Upper lobe of left lung (tissue), 6 donors: ENCODE results near the gene SSRP1. TPM values are rescaled to one million over a fixed set of nuclear protein-coding genes. Genes with fewer than 3 reads are reported as not detected.

ENCODE experiments used
- ATAC-seq, 2 donors: fragments of 200-7000 bp; cut with Tn5 transposase; one replicate each; pipeline ENCODE4 v1.9.1; 2022; ENCODE audit warnings: mild to moderate bottlenecking in 2 of 2, moderate library complexity in 2 of 2; ENCODE audit not compliant: low FRiP score in 2 of 2
- DNase-seq, 2 donors: peaks; one replicate each; pipeline ENCODE4 v3.0.0-alpha.2; 2019 to 2020
- H3K27ac ChIP-seq, 4 donors: fragments of 200-600 bp; sonication (generic); one replicate each; pipeline ENCODE4 v1.5.1; 2016 to 2019
- H3K27me3 ChIP-seq, 4 donors: fragments of 200-600 bp; sonication (generic); one replicate each; pipeline ENCODE4 v1.5.1; 2017 to 2019
- H3K36me3 ChIP-seq, 4 donors: fragments of 200-600 bp; sonication (generic); one replicate each; pipeline ENCODE4 v1.5.1; 2016 to 2019
- H3K4me1 ChIP-seq, 4 donors: fragments of 200-600 bp; sonication (generic); one replicate each; pipeline ENCODE4 v1.5.1; 2018 to 2019
- H3K4me3 ChIP-seq, 4 donors: fragments of 200-600 bp; sonication (generic); one replicate each; pipeline ENCODE4 v1.5.1; 2017 to 2019; ENCODE audit warnings: mild to moderate bottlenecking in 2 of 4, moderate library complexity in 1 of 4
- H3K9me3 ChIP-seq, 4 donors: fragments of 200-600 bp; sonication (generic); one replicate each; pipeline ENCODE4 v1.5.1; 2018 to 2019
- EP300 ChIP-seq, 4 donors: sonication (generic); formaldehyde crosslinking; IDR thresholded peaks; one replicate each; pipeline ENCODE4 v1.5.1; 2017; ENCODE audit warnings: antibody characterized with exemption in 4 of 4, control low read depth in 2 of 4
- POLR2A ChIP-seq, 4 donors: fragments of 450-650 bp; IDR thresholded peaks; one replicate each; pipeline ENCODE4 v1.5.1; 2016 to 2017; ENCODE audit warnings: antibody characterized with exemption in 4 of 4, mild to moderate bottlenecking in 2 of 4
- POLR2AphosphoS5 ChIP-seq, 2 donors: sonication (generic); formaldehyde crosslinking; IDR thresholded peaks; one replicate each; pipeline ENCODE4 v1.5.1; 2017; ENCODE audit warnings: antibody characterized with exemption in 2 of 2
- WGBS, 2 donors: methylation state at CpG; one replicate each; pipeline ENCODE4 v1.1.5; 2017 to 2018; 5-methylcytosine and 5-hydroxymethylcytosine counted together
- total RNA-seq, 6 donors: library from RNA; depleted of rRNA in 4 of 6; stranded (reverse); fragments of >200 nt in 4 of 6; gene quantifications; one replicate each; pipeline versions ENCODE4 v1.1.0 to v1.2.1, GENCODE V29; 2016 to 2021
- TF ChIP-seq, protein P1 (sequence below), 6 experiments: fragments of 450-650 bp in 4 of 6; fragments of 200-600 bp in 2 of 6; sonication (generic) in 2 of 6; IDR thresholded peaks; one replicate each; pipeline ENCODE4 v1.5.1; 2016 to 2019; ENCODE audit warnings: antibody characterized with exemption in 6 of 6
- donor health status: DM: no; HTN: no; CAD: no; lungs with moderate emphysema.
- donor health status: DM: no; HTN: yes; CAD: no; lungs with severe emphysema.

Gene SSRP1
- total RNA-seq, 6 donors from 2014 or later: 48.2 to 89.6 (median 65.5) TPM

DNA sequence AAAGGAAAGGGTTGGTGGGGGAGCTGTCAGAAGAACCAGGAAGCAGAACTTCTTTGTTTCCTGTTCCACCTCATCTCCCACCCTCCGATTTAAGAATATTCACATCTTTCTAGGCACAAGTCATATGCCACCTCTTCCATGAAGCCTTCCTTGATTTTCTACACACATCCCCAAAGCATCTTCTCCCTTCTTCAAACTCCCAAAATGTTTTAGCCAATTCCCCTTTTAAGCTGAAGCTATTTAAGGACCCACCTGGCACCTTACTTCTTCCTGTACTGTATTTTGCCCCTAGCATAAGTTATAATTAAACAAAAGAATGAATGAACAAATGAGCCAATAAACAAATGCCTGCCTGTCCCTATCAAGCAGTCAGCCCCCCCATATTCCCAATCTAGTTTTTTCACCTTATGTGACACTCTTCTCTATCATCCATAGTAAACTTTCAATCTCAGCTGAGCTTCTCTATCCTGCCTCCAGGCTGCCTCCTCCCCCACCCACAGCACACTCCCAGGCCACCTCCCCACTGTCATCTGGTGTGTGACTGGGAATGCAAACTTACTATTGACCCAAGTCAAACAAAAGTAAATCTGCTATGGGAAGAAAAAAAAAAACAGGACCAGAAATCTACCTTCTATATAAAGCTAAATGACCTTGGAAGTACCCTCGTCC lies 14.8 kb downstream of the SSRP1 start:
- Histone ChIP-seq H3K9me3 (no peaks in the 10 kb centered on the region), H3K36me3 (peaks cover 11 to 50% (median 34%) of the 10 kb centered on the region in 4 donors), H3K4me1 (peaks cover 71 to 83% (median 80%) of the 10 kb centered on the region in 4 donors), H3K4me3 (peak overlapping the region in 2 of 4 donors; percentile 62 to 91), H3K27ac (peak overlapping the region; percentile 58 to 97 (median 96)), H3K27me3 (no peaks in the 10 kb centered on the region)
- WGBS, 2 donors: 78% methylated on average over 2 of the region's 2 CpGs
- TF ChIP-seq, protein P1, sequence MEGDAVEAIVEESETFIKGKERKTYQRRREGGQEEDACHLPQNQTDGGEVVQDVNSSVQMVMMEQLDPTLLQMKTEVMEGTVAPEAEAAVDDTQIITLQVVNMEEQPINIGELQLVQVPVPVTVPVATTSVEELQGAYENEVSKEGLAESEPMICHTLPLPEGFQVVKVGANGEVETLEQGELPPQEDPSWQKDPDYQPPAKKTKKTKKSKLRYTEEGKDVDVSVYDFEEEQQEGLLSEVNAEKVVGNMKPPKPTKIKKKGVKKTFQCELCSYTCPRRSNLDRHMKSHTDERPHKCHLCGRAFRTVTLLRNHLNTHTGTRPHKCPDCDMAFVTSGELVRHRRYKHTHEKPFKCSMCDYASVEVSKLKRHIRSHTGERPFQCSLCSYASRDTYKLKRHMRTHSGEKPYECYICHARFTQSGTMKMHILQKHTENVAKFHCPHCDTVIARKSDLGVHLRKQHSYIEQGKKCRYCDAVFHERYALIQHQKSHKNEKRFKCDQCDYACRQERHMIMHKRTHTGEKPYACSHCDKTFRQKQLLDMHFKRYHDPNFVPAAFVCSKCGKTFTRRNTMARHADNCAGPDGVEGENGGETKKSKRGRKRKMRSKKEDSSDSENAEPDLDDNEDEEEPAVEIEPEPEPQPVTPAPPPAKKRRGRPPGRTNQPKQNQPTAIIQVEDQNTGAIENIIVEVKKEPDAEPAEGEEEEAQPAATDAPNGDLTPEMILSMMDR (IDR thresholded peaks at IDR 0.05): no peak
- DNase-seq: no peak
- ATAC-seq: no peak

DNA sequence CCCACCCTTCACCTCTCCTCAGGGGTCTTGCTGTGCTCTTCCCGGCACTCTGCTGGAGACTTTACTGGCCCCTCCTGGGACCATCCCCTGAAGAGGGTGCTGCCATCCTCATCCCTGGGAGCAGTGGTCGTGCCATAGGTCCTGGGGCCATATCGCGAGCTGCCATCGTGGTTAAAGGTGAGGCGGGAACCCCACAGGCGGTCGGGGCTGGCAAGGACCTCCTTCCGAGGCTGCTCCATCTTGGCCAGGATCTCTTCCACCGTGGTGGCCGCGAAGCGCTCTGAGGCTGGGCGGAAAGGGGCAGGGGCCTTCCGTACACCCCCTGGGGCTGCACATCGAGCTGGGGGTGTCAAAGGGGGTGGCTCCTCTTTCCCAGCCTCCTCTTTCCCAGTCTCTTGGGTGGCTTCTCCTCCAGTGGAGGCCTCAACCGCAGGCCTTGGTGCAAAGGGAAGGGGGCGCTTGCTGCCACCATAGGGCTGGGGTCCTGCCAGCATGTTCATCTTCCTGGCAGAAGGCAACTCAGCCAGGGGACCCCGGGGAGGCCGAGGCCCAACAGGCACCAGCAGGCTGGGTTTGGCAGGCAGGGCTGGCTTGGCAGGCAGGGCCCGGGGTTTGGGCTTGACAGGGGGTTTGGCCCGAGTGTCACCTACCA lies 15.5 kb downstream of the SSRP1 start:
- H3K27ac ChIP-seq: peak overlapping the region in 3 of 4 donors; percentile 58 to 97 (median 96)
- ATAC-seq: no peak

DNA sequence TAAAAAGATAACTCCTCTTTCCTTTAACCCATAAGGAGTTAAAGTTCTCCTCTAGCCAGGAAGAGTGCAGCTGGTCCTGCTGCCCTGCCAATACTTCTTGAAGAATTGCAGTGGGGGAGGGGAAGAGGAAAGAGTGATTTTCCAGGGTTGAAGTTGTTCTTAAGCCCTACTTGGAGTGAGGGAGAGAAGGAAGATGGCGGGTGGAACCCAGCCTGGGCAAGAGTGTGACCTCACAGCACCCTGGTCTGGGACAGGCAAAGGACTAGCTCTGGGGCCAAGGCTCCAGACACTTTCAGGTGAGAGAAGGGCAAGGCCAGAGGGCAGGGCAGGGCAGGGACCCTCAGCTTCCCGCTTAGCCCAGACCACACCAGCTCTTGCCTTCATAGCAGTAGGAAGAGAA lies 17.5 kb downstream of the SSRP1 start:
- TF ChIP-seq POLR2AphosphoS5 (IDR thresholded peaks at IDR 0.05): peak in 1 of 2 donors; percentile 12
- TF ChIP-seq, protein P1 (IDR thresholded peaks at IDR 0.05): no peak
- no peak for TF ChIP-seq POLR2A (IDR thresholded peaks at IDR 0.05)
- TF ChIP-seq EP300 (IDR thresholded peaks at IDR 0.05): peak in 1 of 4 donors; percentile 5
- Histone ChIP-seq H3K4me1 (peaks cover 69 to 75% (median 72%) of the 10 kb centered on the region in 4 donors), H3K36me3 (peaks cover 21 to 73% (median 54%) of the 10 kb centered on the region in 4 donors), H3K9me3 (no peaks in the 10 kb centered on the region), H3K27me3 (no peaks in the 10 kb centered on the region), H3K27ac (peak overlapping the region; percentile 11 to 70 (median 56)), H3K4me3 (peak overlapping the region in 1 of 4 donors; percentile 17)
- DNase-seq: peak in 1 of 2 donors; percentile 65
- 29 to 41% methylated on average over 1 to 2 of the region's 2 CpGs for WGBS, 2 donors
- ATAC-seq: no peak

More for the DNA sequence above, 15.5 kb downstream of the SSRP1 start:
- Histone ChIP-seq H3K4me1 (peaks cover 71 to 82% (median 79%) of the 10 kb centered on the region in 4 donors), H3K4me3 (peak overlapping the region in 1 of 4 donors; percentile 24), H3K27me3 (no peaks in the 10 kb centered on the region), H3K36me3 (peaks cover 11 to 53% (median 35%) of the 10 kb centered on the region in 4 donors), H3K9me3 (no peaks in the 10 kb centered on the region)
- TF ChIP-seq, protein P1 (IDR thresholded peaks at IDR 0.05): no peak
- TF ChIP-seq POLR2AphosphoS5 (IDR thresholded peaks at IDR 0.05): no peak
- no peak for TF ChIP-seq EP300 (IDR thresholded peaks at IDR 0.05)
- no peak for TF ChIP-seq POLR2A (IDR thresholded peaks at IDR 0.05)
- DNase-seq: peak in 1 of 2 donors; percentile 77
- 88 to 91% methylated on average over 11 to 21 of the region's 22 CpGs for WGBS, 2 donors

DNA sequence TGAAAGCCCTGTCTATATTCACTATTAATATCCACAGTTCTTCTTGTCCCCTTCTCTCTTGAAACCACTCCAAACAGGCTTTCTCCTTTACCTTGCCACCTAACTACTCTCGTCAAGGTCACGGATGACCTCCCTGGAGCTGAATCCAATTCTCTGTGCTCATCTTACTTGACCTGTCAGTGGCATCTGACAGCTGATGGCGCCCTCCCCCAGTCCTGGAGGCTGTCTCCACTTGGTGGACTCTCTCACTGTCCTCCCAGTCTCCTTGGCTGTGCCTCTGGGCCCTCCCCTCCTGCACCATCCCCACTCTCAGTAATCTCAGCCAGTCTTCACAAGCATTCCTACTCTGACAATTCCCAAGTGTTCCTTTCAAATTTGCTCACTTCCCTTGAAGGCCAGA lies 19.7 kb downstream of the SSRP1 start:
- Histone ChIP-seq H3K4me3 (no peak overlapping the region), H3K4me1 (peaks cover 70 to 77% (median 73%) of the 10 kb centered on the region in 4 donors), H3K9me3 (no peaks in the 10 kb centered on the region), H3K27ac (peak overlapping the region; percentile 35 to 59 (median 44)), H3K36me3 (peaks cover 26 to 84% (median 66%) of the 10 kb centered on the region in 4 donors), H3K27me3 (no peaks in the 10 kb centered on the region)
- DNase-seq (no peak), ATAC-seq (no peak)
- WGBS, 2 donors: 61 to 68% methylated on average over 3 of the region's 3 CpGs
- TF ChIP-seq POLR2AphosphoS5 (IDR thresholded peaks at IDR 0.05): no peak
- TF ChIP-seq EP300 (IDR thresholded peaks at IDR 0.05): no peak
- TF ChIP-seq, protein P1 (IDR thresholded peaks at IDR 0.05): no peak
- no peak for TF ChIP-seq POLR2A (IDR thresholded peaks at IDR 0.05)
